Activated CD8-positive, alpha-beta memory T cell treated with anti-CD3 and anti-CD28 coated beads, Interleukin-2, amount 50 U/mL, for 24 hours (primary cell): ENCODE measurements around the gene FBXO10.
"Not testable (repeated sequence)": the region's sequence is repeated elsewhere in the genome, so short reads cannot be mapped to it uniquely, and the experiment has no call there.

Experiments used
- DNase-seq: peaks from one replicate; pipeline ENCODE4 v3.0.0-alpha.2; 2020; ENCODE audit errors: extremely low read depth

The FBXO10 gene

GRCh38 chr9:37551468-37551867, 24.7 kb downstream of the FBXO10 start:
- no peak for DNase-seq

GRCh38 chr9:37550781-37551180, 25.4 kb downstream of the FBXO10 start:
- no peak for DNase-seq

DNA sequence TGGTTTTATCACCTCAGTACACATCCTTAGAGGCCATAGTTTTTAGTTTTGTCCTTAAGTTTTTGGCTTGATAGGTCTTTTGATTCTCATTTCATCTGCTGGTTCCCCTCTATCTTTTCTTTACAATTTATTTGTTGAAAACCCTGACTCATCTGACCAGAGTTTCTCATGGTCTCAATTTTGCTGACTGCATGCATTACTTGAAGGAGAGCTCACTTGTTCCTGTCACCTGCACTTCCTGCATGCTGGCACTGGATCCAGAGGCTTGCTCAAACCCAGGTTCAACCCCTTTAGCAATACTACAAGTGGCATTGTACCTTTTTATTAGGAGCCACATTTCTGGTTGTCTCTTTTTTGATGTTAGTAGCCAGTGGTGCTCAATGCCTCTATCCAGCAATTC, 26.7 kb downstream of the FBXO10 start:
- no peak for DNase-seq

DNA sequence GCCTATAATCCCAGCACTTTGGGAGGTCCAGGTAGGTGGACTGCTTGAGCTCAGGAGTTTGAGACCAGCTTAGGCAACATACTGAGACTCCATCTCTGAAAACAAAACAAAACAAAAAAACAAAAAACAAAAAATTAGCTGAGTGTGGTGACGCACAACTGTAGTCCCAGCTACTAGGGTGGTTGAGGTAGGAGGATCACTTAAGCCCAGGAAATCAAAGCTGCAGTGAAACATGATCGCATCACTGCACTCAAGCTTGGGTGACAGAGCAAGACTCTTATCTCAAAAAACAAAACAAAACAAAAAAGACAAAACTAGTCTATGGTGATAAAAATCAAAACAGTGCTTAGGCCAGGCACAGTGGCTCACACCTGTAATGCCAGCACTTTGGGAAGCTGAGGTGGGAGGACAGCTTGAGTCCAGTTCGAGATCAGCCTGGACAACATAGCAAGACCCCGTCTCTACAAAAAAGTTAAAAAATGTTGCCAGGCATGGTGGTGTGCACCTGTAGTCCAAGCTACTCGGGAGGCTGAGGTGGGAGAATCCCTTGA, 28.8 kb downstream of the FBXO10 start:
- DNase-seq, result no peak

GRCh38 chr9:37543468-37543867, 32.7 kb downstream of the FBXO10 start:
- DNase-seq, result no peak

DNA sequence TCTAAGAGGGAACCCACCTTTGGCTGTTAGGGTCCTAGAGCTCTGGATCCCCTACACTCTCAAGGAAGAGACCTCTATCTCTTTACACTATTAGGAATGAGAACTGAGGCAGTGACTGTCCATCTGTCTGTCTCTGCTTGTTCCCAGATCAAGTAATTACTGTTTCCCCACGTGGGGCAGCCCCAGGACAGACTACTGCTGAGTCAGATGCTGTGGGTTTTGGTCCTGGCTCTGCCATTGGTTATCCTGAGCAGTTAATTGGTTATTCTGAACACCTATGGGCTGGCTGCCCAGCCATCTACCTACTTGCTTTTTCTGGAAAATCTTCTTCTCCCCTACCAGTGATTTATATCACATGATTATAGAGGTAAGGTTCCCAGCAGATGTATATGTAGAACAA, 33.3 kb downstream of the FBXO10 start:
- DNase-seq, result no peak

DNA sequence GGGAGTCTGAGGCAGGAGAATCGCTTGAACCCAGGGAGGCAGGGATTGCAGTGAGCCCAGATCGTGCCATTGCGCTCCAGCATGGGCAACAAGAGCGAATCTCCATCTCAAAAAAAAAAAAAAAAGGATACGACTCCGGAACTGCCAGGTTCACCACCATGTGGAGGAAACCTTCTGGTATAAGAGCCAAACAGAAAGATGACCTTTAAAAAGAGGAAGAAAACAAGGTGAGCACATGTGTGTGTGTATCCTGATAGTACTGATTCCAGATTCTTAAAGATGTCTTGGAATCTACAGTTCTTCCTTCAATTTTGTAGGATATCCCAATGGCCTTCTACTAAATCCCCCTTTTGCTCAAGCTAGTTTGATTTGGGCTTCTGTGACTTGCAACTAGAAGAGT, 33.7 kb downstream of the FBXO10 start:
- no peak for DNase-seq

DNA sequence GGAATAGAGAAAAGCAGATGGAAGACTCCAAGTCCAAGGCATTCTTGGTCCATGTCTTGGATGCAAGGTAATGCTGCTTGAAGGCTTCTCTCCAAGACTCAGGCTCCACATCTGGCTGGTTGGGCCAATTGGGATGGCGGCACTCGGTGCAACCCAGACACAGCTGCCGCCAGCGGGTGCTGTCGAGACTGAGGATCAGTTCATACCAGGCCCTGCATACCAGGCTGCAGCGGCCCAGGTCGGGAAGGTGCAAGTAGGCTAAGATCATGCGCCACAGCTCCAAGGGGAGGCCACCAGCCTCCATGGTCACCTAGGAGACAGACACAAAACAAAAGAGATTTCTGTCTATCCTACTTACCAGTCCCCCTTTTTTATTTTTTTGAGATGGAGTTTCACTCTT, 34.7 kb downstream of the FBXO10 start:
- no peak for DNase-seq

DNA sequence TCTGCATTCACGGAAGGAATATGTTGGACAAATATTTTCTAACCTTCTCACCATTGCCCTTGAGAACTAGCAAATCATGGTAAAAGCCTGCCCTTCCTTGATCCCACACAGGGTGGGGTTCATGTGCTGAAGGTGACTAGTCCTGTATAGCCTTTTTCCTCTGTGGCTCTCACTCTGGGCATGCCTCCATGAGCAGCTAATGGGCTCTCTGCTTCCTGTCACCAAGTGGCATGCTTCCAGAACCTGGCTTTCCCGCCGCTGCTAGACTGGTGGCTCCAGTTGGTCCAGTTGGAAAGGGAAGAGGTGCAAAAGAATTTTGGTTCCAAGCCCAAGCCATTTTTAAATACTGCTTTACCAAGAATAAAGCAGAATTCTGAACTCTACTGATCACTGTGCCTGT, 35.5 kb downstream of the FBXO10 start:
- DNase-seq, result no peak

GRCh38 chr9:37539634-37540033, 36.5 kb downstream of the FBXO10 start:
- DNase-seq, result no peak

DNA sequence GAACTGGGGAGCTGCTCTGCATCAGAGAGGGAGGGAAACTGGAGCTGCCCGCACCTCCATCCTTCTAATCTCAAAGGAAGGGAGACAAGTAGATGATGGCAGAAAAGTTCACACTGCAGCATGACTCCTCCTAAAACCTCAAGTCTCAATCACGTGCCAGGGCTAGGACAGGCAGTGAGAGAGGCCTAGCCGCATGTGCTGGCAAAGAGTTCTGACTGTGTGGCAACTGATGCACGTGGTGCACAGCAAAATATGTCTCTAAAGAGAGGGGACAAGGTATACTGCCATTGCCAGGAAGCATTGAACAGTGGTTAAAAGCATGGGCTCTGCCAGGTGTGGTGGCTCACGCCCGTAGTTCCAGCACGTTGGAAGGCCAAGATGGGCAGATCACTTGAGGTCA, 38.1 kb downstream of the FBXO10 start:
- no peak for DNase-seq

DNA sequence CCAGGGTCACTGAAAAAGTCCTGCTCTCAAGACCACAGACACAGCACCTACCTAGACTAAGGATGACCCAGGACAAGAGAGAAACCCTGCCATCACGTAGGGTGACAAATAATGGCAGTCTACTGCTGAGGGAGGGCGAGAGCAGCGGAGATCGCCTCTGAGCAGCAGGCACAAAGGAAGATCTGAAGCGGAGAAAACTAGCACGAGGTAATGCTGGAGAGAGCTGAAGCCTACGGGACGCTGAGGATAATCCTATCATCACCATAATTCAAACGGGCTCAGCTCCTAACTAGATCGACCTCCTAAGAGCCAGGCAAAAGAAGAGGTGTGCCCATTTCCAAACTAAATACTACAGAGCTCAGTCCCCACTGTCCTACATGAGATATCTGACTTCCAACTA, 41.3 kb downstream of the FBXO10 start:
- no peak for DNase-seq

- no peak for DNase-seq
Measured at GRCh38 chr9:37534412-37534811, 41.8 kb downstream of the FBXO10 start.

DNA sequence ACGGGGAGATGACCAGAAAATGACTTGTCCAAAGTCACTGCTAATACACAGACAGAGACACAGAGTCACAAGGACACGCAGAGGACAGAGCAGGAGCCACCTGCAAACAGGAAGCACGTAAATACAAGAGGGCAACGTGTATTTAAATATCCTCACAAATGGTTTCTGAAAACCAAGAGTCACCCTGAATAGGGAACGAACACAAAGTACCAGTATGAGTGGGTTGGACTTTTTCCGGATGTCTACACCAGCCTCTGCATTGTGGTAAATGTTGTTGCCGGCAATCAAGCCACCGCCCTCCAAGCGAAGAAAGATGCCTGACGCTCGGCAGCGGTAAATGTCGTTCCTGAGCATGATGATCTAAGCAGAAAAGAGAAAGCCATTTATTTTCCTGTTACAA, 44.5 kb downstream of the FBXO10 start:
- no peak for DNase-seq

- DNase-seq, result peak; percentile 44
Measured at GRCh38 chr9:37528652-37529471, 47.3 kb downstream of the FBXO10 start.

GRCh38 chr9:37523916-37524315, 52.3 kb downstream of the FBXO10 start:
- DNase-seq, result no peak

- DNase-seq, result no peak
Measured at GRCh38 chr9:37522971-37523370, 53.2 kb downstream of the FBXO10 start.

GRCh38 chr9:37521111-37521510, 55.1 kb downstream of the FBXO10 start:
- no peak for DNase-seq

GRCh38 chr9:37520641-37521040, 55.5 kb downstream of the FBXO10 start:
- no peak for DNase-seq

- no peak for DNase-seq
Measured at GRCh38 chr9:37517923-37518322, 58.3 kb downstream of the FBXO10 start.

GRCh38 chr9:37515620-37516258, 60.4 kb downstream of the FBXO10 start:
- DNase-seq, result no peak

DNA sequence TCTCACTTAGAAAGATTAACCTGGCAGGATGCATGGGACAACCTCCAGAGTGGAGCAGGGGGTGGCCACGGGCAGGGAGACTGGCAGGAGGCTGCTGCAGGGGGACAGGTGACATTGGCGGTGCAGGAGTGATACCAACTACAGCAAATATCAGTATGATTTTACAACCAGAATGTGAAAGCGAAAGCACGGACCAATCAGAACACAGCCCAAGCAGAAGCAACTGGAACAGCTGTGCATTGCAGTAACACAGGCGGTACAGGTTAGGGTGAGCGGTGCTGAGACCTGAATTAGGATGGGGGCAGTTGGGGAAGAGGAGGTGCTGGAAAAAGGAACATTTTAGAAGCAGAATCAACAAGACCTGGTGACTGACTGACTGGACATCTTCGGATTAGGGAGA, 61.2 kb downstream of the FBXO10 start:
- DNase-seq, result no peak

GRCh38 chr9:37514415-37514814, 61.8 kb downstream of the FBXO10 start:
- not testable (repeated sequence) for DNase-seq
